Endothelial cell of hepatic sinusoid (primary cell): Measurements from ENCODE around the gene MOBP.
"Not testable (repeated sequence)": the region's sequence is repeated elsewhere in the genome, so short reads cannot be mapped to it uniquely, and the experiment has no call there.

Experiments used
- in situ Hi-C: cut with HindIII; loops from 2 replicates; pipeline ENCODE4 v1.10.0; 2017; ENCODE audit warnings: low sequenced_read_pairs

Gene MOBP, protein sequence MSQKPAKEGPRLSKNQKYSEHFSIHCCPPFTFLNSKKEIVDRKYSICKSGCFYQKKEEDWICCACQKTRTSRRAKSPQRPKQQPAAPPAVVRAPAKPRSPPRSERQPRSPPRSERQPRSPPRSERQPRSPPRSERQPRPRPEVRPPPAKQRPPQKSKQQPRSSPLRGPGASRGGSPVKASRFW

DNA sequence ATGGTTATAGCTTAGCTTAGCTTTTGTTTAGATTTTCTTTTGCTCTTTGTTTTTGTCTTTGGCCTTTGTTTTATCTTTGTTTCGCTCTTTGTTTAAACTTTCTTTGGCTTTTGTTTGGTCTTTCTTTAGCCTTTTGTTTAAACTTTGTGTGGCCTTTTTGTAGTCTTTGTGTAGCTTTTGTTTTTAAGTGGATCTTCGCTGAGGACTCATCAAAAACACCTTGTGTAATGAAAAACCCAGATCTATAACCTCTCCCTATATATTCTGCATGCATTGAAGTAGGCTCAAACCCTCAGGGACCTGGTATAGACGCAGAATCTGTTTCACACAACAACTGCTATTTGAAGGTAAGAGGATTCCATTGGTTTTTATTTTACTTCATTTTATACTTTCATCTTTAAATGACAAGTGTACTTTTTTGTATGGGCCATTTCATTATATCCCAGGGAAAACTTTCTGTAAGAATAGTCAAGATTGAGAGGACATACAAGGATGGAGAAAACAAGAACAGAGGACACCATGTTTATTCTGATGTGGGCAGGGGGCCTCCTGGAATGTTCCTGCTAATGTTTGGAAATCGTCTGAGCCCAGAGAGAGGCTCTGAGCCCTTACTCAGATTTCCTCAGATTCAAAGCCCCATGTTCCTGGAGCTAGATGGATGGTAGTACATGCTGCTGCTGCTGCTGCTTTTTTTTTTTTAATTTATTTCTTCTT is at the start of gene MOBP:
MOBP (plus strand) TSS at position 287 of the 714 bp plus-strand sequence. CDS start 34,390 bp downstream, outside the sequence.
- in situ Hi-C loops: no loop called here

- in situ Hi-C loops: not testable (repeated sequence)
Observed at GRCh38 chr3:39418556-39419225, 48.8 kb upstream of the MOBP start.

GRCh38 chr3:39419742-39420315 is 47.7 kb upstream of the MOBP start:
- in situ Hi-C loops: no loop called here

DNA sequence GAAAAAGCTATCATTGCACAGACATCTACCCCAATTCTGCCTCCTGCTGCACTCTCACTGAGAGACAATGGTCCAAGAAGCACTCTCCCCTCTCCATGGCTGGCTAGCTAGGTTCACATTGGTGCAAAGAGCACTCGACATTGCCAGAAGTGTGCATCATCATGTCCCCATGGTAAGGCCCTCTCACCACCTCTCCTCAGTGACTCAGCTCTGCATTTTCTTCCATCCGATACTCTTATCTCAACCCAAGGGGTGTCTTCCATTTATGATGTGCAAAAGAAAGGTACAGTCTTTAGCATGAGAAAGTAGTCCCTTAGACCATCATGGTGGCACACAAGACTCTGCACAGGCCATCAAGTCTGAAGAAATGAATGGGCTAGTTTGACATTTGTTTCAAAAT is 46.9 kb upstream of the MOBP start:
- in situ Hi-C loops: no loop called here

- in situ Hi-C loops: no loop called here
Observed at GRCh38 chr3:39423436-39423970, 44.0 kb upstream of the MOBP start.

DNA sequence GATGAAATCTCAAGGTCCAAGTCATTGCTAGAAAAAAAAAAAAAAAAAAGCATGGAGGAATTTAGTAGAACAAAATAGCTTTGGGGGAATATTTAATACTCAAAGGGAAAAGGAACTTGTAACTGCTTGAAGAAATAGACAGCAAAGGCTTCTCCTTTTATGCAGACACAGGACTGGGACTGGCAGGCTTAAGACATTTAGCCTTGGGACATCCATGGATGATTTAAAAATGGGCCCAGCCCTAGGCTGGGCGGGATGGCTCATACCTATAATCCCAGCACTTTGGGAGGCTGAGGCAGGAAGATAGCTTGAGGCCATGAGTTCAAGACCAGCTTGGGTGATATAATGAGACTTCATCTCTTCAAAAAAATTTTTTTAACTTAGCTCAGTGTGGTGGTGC is 41.2 kb upstream of the MOBP start:
- in situ Hi-C loops: no loop called here

DNA sequence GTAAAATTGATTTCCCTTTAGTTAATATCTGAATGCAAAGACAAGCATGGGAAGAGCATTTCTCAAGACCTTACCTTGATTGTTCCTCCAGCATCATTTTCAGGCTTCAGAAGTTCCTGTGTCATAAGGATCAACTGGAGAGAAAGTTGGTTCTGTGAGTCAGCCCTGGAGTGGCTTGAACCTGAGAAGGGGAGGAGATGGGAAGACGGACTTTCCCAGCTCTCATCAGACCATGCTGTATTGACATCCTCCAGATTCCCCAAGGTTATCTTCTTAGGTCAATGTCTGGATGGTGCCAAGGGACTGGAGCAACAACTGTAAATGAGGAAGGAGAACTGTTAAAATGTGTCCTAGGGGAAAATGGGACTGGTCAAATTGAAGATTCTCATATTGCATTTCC is 40.0 kb upstream of the MOBP start:
- in situ Hi-C loops: no loop called here

GRCh38 chr3:39428745-39429201 is 38.7 kb upstream of the MOBP start:
- in situ Hi-C loops: no loop called here

GRCh38 chr3:39429466-39429865 is 38.0 kb upstream of the MOBP start:
- in situ Hi-C loops: no loop called here

DNA sequence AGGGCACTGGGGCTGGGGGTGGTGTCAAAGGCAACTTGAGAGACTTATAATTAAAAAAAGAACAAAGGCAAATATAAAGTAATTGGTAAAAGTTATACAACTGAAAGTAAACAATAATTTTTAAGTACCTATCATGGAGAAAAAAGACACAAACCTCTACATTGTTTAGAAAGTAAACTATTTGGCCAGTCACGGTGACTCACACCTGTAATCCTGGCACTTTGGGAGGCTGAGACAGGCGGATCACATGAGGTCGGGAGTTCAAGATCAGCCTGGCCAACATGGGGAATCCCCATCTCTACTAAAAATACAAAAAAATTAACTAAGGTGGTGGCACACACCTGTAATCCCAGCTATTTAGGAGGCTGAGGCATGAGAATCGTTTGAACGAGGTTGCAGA is 35.1 kb upstream of the MOBP start:
- in situ Hi-C loops: no loop called here

DNA sequence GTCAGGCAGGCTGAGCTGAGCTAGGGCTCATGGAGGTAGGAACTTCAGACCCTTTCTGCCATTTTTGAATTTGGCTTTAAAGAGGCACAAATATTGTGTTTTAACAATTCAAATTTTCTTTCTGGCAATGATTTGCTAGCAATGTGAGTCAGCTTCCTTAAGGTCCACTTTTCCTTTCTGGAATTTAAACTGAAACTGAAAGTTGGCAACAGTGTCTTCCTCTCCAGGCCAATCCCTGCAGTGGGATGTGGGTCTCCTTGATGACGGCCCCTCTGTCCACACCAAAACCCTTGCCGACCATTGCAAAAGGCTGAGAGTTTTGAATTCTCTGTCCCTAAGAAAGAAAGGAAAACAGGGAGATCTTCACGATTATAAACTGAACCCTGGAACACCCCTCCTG is 33.8 kb upstream of the MOBP start:
- in situ Hi-C loops: no loop called here

DNA sequence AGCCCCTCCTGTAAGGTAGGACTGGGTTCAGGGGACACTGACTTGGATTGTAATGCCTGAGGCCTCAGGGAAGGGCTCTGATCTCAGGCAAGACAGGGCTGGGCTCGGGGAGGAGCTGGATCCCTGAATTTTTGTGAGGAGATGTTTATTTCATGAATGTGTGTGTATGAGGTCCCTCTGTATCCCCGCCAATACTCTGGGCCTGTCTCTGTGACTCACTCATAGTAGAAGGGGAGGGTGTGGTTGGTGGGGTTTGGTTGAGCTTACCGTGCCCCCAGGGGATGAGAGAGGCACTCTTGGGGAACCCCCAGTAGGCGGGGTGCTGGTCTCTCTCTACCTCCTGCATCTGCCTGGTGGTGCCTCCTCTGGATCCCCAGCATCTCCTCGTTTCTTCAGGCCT is 32.9 kb upstream of the MOBP start:
- in situ Hi-C loops: no loop called here

GRCh38 chr3:39435006-39435748 is 32.3 kb upstream of the MOBP start:
- in situ Hi-C loops: no loop called here

DNA sequence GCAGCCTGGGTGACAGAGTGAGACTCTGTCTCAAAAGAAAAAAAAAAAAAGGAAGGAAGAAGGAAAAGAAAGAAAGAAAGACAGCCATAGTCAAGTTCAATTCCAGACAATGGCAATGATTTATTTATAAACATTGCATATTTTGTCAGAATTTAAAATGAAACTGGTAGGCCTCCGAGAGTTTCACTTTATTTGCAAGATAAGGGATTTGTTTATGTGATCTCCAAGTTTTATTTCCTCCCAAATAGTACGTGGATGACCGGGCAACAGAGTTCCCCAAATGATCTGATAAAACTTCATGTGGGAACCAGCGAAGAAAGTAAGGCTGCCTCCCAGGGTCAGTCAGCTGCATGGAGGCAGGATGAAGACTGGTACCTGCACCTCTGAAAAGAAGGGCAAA is 28.6 kb upstream of the MOBP start:
- in situ Hi-C loops: no loop called here

GRCh38 chr3:39440316-39440715 is 27.2 kb upstream of the MOBP start:
- in situ Hi-C loops: no loop called here

DNA sequence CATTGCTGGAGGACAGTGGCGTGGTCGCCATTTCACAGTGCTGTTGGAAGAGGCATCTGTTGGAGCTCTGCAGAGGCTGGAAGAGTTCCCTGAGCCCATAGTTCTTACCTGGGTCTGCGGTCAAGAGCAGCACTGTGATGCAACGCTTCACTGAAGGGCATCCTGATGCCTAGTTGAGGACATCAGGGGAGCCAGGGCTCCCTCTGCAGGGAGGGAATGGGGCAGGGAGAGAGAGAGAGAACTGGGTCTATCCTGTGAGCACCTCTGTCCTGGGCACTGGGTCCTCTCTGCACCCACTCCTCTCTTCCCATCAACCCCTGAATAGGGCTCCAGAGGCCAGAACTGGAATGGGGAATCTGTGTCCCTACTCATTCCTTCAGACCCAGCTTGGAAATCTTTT is 23.9 kb upstream of the MOBP start:
- in situ Hi-C loops: no loop called here

- in situ Hi-C loops: no loop called here
Observed at GRCh38 chr3:39445927-39446326, 21.6 kb upstream of the MOBP start.

GRCh38 chr3:39446444-39446843 is 21.0 kb upstream of the MOBP start:
- in situ Hi-C loops: no loop called here

DNA sequence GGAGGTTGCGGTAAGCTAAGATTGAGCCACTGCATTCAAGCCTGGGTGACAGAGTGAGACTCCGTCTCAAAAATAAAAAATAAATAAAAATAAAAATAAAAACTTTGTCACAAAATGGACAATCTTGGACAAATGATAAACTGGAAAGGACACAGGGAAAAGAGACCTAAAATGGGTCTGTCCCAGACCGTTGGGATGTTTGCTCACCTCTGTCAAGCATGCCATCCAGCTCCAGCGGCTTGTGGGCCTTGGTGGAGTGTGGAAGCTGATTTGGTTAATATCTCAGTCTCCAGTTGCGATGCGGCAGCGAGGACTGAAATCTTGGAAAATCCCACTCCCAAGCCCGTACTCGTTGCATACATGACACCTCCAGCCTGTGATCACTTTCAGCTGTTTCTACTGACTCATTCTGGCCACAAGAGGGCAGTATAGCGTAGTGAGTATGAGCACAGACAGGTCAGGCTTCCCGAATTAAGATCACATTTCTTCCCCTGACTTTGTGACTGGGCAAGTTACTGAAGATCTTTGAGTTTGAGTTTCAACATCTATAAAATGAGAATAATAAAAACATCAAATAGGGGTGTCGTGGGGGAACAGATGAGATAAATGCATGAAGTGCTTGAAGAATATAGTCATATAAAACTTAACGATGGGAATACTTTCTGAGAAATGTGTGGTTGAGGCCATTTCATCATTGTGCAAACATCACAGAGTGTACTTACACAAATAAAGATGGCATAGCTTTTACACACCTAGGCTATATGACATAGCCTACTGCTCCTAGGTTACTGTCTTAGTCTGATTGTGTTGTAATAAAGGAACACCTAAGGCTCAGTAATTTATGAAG is 19.6 kb upstream of the MOBP start:
- in situ Hi-C loops: no loop called here
